GM20431 (cell line): ENCODE results near the gene RPL28.

Source experiments
- in situ Hi-C: fragments of 300-500 bp; cut with MseI, MboI; formaldehyde crosslinking; loops from one replicate; pipeline ENCODE4 v1.15.0; 2020; ENCODE audit warnings: low sequenced_read_pairs; ENCODE audit not compliant: unreplicated experiment

The RPL28 gene

GRCh38 chr19:55352549-55353145 lies 33.1 kb upstream of the RPL28 start:
- in situ Hi-C loops, result no loop called here

- in situ Hi-C loops, result no loop called here
Observed at GRCh38 chr19:55353356-55353802, 32.4 kb upstream of the RPL28 start.

- in situ Hi-C loops, result no loop called here
Observed at GRCh38 chr19:55353803-55354697, 31.7 kb upstream of the RPL28 start.

GRCh38 chr19:55354698-55355212 lies 31.0 kb upstream of the RPL28 start, which contains the start of gene COX6B2:
Gene COX6B2 (minus strand): TSS chr19:55354719. CDS start chr19:55354521, 198 bp downstream.
- in situ Hi-C loops, result no loop called here

- in situ Hi-C loops, result no loop called here
Observed at GRCh38 chr19:55355213-55355821, 30.4 kb upstream of the RPL28 start.

GRCh38 chr19:55358493-55358892 lies 27.2 kb upstream of the RPL28 start:
- in situ Hi-C loops, result no loop called here

- in situ Hi-C loops, result no loop called here
Observed at GRCh38 chr19:55358943-55359908, 26.5 kb upstream of the RPL28 start.

GRCh38 chr19:55360902-55361301 lies 24.8 kb upstream of the RPL28 start:
- in situ Hi-C loops, result no loop called here

- in situ Hi-C loops, result no loop called here
Observed at GRCh38 chr19:55362174-55362989, 23.4 kb upstream of the RPL28 start.

- in situ Hi-C loops, result no loop called here
Observed at GRCh38 chr19:55362990-55363716, 22.6 kb upstream of the RPL28 start, which contains the start of gene GARIN5B. Gene GARIN5B (minus strand): TSS chr19:55363260. CDS start chr19:55363066, 194 bp downstream.

GRCh38 chr19:55365245-55365644 lies 20.5 kb upstream of the RPL28 start:
- in situ Hi-C loops, result no loop called here

- in situ Hi-C loops, result no loop called here
Observed at GRCh38 chr19:55365964-55366363, 19.8 kb upstream of the RPL28 start.

GRCh38 chr19:55366790-55367189 lies 18.9 kb upstream of the RPL28 start:
- in situ Hi-C loops, result no loop called here

GRCh38 chr19:55368106-55368505 lies 17.6 kb upstream of the RPL28 start:
- in situ Hi-C loops, result no loop called here

GRCh38 chr19:55368701-55369563 lies 16.8 kb upstream of the RPL28 start:
- in situ Hi-C loops, result no loop called here

GRCh38 chr19:55369653-55370304 lies 16.0 kb upstream of the RPL28 start:
- in situ Hi-C loops, result no loop called here
